NT2/D1 (cell line): Measurements from ENCODE around the gene KRT34.

ENCODE experiments used
- SUZ12 ChIP-seq: IDR thresholded peaks from 2 replicates; pipeline ENCODE4 v1.6.1; 2011; ENCODE audit not compliant: insufficient read length, insufficient read depth; ENCODE audit errors: extremely low read depth
- YY1 ChIP-seq: IDR thresholded peaks from 2 replicates; pipeline ENCODE4 v1.6.1; 2011; ENCODE audit not compliant: insufficient read length, insufficient read depth

DNA sequence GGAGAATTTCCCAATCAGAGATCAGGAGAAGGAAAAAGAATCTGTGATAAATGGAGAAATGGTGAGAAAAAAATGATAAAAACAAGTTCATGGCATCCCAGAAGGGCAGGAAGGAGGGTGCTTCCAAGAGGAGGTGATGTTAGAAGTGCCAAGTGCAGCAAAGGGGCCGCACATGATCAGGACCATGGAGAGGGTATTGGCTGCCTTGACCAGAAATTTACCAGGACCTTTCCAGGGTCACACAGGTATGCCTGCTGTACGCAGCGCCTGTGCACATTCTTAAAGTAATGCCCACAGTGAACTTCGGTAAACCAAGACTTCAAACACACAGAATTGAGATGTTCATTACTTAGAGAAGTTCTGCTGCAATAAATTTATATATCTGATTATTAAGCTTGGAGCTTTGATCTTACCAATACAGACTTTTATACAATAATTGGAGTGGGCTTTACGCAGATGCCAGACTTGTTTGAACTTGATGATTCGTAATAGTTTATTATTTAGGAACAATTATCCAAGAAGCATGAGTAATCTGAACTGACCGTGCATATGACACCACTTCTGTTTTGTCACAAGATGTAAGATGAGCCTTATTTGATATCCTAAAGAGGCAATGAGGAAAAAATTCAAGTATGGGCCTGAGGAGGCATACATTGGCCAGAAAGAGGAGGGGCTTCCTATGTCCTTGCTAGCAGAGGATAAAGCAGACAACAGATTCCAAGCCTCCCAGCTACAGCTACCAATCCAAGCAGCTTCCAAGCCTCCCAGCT lies 29.3 kb downstream of the KRT34 start:
- no peak for TF ChIP-seq SUZ12
- no peak for TF ChIP-seq YY1
